ENCODE results near the gene RBM34.
"Not testable (repeated sequence)": the region's sequence is repeated elsewhere in the genome, so short reads cannot be mapped to it uniquely, and the experiment has no call there.

Gene RBM34, protein sequence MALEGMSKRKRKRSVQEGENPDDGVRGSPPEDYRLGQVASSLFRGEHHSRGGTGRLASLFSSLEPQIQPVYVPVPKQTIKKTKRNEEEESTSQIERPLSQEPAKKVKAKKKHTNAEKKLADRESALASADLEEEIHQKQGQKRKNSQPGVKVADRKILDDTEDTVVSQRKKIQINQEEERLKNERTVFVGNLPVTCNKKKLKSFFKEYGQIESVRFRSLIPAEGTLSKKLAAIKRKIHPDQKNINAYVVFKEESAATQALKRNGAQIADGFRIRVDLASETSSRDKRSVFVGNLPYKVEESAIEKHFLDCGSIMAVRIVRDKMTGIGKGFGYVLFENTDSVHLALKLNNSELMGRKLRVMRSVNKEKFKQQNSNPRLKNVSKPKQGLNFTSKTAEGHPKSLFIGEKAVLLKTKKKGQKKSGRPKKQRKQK

DNA sequence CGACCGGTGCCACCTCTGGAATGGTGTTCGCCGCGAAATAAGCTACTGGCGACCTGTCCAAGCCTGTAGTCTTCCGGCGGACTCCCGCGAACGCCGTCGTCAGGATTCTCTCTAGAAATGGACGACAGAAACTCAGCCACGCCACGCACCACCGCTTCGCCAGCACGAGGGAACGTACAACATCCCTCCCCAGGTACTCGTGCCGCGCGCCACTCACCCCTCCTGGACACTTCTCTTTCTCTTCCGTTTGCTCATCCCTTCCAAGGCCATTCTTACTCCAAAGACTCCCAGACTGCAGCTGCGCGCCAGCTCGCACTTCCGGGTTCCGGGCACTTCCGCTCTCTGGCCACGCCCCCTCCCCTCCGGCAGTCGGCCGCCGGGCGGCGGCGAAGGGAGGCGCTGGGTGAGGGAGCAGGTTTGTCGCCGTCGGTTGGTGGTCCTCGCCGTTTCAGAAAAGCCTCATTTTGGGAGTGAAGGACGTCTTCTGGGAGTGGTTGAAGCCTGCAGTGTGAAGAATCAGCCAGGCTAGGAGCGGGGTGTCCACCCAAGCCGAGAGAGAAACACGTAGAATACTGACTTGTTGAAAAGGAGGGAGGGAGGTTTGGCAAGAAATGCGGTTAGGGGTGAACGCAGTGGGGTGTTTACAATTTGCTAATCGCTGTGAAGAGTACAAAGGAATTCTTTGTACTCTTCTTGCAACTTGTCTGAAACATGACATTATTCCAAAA, at the start of gene RBM34:
TSS of gene RBM34 (minus strand) at position 294 of the 728 bp plus-strand sequence. CDS start at position 270, 24 bp downstream.
- peak; percentile 88 for DNase-seq

DNA sequence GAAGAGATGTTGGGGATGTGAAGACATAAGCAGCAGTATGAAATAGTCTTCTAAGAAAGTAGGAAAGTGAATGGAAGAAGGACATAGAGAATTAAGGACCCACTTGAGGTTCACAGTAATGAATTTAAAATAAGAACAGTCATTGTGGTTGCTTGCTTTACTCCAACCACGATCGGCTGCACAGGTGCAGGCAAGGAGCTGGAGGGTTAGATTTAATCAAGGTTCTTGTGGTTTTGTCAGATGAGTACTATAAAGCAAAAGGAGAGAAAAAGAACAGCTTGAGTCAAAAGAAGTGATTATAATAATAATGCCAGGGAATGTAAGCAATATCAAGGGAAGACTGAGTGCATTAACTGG, 46.1 kb upstream of the RBM34 start:
- no peak for DNase-seq

DNA sequence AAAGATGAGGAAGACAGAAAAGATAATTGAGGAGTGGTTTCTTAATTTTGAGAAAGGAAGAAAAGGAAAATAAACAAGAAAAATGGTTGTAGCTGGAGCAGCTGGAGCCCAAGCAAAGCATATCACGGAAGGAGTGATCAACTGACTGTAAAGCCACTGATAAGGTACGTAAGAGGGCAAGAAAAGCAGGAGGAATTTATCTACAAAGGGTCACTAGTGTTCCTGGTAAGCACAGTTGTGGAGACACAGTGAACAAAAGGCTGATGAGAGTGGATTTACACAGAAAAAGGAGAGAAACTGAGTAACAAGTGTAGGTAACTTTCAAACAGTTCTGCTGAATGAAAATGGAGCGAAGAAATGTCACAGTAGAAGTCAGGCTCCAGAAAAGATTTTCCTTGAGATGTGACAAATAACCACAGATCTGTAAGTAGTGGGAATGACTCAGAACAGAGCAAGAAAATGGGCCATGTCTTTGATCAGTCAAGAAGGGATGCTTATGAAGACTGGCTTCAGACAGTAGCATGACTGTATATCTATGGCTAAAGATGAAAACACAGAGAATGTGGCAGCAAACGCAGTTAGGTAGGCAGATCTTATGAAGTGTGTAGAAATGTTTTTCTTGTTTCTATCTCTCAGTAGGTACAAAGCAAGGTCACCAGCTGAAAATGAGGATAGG, 45.6 kb upstream of the RBM34 start:
- DNase-seq: no peak

DNA sequence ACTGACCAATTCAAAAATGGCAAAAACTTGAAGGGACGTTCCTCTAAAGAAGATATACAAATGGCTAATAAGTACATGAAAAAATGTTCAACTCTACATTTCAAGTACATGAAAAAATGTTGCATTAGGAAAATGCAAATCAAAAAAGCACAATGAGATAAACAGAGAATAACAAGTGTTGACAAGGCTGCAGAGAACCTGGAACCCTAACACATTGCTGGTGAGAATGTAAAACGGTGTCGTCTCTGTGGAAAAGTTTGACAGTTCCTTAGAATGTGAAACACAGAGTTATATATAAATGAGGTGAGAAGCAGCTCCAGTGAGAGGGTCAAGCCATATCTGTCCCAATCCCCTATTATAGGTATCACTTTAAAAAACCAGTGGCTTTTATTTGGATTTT, 44.6 kb upstream of the RBM34 start:
- DNase-seq: no peak

DNA sequence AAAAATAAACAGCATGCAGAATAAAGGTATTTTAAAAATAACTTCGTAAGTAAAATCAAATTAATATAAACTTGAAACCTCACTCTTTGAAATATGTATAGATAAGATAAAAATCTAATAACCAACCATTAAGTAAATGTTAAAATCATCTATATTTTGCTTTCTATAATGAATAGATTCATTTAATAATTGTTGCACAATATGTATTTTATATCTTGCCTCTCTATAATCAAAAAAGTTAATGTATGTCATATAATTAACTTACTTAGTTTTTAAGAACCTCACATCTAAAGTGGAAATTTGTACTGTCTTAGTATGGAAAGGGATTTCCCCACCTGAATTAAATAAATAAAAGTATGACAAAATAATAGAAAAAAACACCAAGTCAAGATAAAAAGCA, 42.4 kb upstream of the RBM34 start:
- no peak for DNase-seq

DNA sequence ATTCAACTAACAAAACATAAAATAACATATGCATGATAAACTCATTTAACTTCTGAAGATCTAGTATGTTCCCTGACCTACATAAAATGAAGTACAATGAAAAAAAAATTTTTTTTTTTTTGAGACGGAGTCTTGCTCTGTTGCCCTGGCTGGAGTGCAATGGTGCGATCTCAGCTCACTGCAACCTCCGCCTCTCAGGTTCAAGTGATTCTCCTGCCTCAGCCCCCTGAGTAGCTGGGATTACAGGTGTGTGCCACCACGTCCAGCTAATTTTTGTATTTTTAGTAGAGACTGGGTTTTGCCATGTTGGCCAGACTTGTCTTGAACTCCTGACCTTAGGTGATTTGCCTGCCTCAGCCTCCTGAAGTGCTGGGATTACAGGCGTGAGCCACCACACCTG, 41.4 kb upstream of the RBM34 start:
- DNase-seq: not testable (repeated sequence)

DNA sequence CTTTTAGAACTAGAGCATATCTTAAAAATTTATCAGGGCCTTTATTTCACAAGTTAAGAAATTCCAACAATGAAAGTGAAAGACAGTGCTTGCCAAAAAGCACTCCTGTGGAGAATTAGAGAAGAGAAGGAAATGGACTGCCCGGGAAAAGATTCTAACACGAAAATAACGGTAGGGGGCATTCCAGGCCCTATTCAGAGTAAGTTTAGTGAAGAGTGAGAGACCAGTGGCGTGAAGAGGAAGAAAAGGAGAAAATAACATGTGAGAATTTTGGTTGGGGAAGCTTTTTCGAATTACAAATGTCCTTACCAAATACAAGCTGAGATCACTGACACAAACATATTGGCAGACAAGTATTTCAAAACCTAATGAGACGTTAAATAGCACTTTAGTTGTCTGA, 38.4 kb upstream of the RBM34 start:
- peak; percentile 47 for DNase-seq

DNA sequence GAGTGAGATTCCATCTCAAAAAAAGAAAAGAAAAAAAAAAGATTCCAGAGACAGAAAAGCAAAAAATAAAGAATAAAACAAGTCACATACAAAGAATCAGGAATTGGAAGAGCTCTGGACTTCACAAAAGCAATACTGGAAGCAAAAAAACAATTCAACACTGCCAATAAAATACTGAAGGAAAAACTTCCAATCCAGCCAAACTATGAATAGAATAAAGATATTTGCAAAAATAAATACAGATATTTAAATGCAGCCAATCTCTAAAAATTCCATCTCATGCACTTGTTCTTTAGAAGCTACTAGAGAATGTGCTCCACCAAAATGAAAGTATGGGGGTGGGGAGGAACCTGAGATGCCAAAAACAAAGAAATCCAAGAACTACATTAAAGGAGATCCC, 29.4 kb upstream of the RBM34 start:
- no peak for DNase-seq

DNA sequence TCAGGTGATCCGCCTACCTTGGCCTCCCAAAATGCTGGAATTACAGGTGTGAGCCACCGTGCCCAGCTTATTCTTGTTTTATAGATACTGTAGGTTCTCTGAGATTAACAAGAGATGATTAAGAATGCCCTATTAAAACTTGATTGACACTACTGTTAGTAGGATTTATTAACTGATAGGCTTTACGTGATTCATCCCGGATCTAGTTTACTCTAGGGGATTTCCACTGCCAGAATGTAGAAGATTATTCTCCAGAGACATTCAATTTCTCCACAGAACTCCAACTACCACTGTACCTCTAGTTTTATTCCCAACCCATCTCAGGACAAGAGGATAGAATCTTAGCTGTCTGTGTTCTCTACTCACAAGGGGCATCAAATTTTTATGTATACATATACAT, 26.3 kb upstream of the RBM34 start:
- DNase-seq: no peak

DNA sequence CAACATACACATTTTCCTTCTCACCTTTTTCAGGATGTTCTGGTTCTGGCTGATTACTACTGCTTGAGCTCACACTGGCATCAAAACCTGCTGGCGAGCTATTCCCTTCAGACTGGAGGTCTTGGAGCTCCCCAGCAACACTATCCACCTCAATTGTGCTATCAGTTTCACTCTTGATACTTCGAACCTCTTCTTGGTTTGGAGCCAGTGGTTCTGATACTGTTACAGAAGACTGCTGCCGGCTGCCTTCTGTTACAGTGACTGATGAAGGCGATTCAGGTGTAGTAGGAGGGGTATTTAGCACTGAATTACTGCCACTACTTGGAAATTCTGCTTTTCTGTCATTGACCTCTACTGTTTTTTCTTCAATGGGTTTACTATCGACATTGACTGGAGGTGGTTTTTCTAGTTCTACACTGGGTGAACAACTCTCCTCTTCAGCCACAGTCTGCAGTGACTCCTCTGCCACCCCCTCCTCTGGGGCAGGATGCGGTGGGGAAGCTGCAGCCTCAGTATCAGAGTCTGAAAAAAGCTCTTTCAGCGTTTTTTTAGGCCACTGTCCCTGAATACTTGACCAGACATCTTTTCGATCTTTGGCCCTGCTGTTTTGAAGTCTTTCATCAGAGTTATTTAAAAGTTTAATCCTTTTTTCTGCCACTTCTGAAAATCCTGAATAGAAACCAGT, 20.7 kb upstream of the RBM34 start:
- no peak for DNase-seq

DNA sequence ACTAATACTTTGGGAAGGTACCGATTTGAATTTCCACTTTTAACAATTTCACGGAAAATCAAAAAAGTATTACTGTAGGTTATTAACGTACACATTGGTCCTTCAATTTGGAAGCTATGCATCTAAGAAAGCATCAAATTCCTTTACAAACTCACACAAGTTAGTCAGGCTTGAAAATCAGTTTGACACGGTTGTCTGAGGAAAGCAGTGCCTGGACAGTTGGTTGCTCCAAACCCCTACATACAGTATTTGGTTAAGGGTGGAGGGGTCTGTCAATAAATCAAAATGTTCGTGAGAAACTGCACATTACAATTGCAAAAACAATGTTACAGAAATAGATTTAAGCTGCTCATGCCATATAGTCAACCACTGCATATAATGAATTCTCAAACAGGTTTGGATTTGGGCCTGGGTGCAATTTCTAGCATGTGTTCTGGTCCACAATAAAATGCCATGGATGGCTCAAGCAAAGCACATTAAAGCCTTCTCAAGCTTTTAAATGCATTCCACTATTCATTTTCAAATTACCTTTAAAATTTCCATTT, 19.9 kb upstream of the RBM34 start:
- DNase-seq: no peak

DNA sequence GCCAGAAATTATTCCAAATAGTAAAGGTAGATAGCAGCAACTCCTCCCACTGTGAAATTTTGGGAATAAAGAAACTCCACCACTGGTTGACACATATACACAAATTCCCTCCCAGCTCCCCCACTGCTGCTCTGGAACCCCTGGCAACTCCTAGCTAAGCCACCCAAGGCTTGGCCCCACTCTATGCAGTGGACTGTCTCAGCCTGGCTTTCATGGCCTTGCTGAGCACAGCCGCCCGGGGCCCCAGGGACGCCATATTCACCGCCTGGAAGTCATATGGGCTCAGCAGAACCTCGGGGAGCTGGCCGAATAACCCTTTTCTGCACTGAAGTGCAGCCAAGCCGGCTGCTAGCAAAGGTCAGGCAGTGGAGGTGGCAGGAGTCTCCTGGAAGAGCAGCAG, 15.4 kb upstream of the RBM34 start:
- no peak for DNase-seq

DNA sequence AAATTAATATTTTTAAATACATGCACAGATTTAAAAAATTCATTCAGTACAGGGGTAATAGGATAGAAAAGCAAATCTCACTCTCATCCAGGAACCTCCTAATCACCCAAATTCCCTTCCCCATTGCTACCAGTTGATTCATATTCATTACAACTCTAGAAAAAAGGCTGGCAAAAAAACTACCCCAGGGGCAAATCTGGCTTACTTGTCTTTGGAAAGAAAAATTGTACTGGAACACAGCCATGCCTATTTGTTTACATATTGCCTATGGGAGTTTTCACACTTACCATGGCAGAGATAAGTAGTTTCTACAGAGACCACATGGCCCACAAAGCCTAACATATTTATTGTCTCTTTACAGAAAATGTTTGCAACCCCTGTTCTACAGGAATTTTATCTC, 8.9 kb upstream of the RBM34 start:
- no peak for DNase-seq

DNA sequence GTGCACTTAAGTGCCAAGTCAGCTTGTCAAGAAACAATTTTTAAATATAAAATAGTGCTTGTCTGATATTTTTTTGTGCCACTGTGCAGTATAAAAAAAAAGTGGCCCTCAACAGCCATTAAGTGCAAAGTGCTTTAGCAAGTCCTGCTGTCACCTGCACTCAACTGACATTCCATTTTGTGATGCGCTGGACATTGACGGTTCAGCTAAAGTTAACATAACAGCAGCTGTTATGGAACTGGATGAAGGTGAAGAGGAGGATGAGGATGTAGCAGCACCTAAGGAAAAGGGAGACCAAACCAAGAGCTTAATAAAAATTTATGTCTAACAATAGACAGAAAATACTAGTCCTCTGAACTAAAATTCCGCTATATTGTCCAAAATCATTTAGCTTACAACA, 7.3 kb upstream of the RBM34 start:
- DNase-seq: no peak

DNA sequence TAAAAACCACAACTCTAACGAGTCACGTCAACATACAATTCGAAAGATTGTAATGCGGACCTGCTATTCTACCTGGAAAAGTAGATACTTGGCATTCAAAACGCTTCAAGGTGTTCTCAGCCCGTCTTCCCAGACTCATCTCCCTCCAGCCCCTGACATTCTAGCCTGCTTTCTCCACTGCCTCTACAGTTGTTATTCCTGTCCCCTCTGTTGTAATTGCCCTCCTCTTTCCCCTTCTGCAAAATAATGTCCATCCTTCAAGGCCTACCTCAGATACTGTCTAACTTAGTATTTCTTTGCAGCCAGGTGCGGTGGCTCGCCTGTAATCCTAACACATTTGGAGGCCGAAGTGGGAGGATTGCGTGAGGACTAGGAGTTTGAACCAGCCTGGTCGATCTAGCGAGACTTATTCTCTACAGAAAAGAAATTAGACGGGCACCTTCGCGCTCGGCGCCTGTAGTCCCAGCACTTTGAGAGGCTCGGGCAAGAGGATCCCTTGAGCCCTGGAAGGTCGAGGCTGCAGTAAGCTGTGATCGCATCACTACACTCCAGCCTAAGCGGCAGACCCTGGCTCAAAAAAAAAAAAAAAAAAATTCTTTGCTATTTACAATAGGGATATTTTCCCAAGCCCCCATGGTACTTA, 756 bp upstream of the RBM34 start:
- no peak for DNase-seq

DNA sequence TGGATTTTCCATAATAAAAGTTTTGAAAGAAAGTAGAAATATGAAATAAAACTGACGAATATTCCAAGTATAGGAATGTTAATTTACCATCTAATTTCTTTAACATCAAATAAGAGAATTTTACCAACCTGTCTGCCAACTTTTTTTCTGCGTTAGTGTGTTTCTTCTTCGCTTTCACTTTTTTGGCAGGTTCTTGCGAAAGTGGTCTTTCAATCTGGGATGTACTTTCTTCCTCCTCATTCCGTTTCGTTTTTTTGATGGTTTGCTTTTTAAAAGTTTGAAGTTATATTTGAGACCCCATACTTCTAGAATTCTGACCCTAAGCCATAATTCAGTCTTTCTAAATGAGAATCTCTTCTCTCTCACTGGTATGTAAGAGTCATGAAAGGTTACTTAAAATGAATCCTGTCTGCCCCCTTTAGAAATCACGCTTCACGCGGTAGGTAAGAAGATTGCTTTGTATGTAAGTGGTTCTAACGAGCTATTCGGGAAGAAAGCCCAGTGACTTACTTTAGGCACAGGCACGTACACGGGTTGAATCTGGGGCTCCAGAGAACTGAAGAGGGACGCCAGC, 580 bp downstream of the RBM34 start:
- DNase-seq: peak; percentile 57

DNA sequence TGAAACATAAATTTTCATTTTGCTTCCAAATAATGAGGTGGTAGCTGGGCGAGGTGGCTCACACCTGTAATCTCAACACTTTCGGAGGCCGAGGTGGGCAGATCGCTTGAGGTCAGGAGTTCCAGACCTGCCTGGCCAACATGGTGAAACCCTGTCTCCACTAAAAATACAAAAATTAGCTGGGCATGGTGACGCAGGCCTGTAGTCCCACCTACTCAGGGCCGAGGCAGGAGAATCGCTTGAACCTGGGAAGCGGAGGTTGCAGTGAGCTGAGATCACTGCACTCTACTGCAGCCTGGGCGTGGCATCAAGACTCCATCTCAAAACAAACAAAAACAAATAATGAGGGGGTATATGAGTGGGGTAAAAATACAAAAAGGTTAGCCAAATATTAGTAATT, 1.1 kb downstream of the RBM34 start:
- not testable (repeated sequence) for DNase-seq

DNA sequence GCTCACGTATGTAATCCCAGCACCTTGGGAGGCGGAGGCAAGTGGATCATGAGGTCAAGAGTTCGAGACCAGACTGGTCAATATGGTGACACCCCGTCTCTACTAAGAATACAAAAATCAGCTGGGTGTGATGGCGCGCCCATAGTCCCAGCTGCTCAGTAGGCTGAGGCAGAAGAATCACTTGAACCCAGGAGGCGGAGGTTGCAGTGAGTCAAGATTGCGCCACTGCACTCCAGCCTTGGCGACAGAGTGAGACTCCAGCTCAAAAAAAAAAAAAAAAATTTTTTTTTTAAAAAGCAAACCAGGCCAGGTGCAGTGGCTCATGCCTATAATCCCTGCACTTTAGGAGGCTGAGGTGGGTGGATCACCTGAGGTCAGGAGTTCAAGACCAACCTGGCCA, 1.8 kb downstream of the RBM34 start:
- DNase-seq: not testable (repeated sequence)

DNA sequence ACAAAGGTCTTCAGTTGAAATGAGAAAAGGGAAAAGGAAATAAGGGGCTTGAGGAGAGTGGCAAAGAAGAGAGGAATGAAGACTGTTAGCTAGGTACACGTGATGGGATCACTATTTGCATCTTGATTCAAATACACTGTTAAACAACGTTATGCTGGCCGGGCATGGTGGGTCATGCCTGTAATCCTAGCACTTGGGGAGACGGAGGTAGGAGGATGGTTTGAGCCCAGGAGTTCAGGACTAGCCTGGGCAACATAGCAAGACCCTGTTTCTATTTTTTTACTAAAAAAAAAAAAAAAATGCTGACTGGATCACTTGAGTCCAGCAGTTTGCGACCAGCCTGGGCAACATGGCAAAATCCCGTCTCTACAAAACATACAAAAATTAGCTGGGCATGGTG, 2.4 kb downstream of the RBM34 start:
- no peak for DNase-seq

DNA sequence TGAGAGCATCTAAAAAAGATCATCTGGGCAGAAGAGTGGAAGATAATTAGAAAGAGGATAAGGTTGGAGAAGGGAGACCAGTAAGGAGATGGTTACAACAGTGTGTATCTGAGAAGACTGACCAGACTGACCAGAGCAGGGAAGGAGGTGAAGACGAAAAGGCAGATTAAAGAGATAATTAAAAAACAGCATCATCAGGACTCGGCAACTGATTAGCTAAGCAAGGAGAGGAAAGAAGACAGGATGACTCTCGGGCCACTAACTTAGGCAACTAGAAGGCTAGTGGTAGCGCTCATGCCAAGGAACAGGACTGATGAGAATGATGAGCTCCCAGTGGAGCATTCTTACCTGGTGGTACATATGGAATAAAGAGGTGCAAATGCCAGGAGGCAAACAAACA, 3.9 kb downstream of the RBM34 start:
- no peak for DNase-seq

DNA sequence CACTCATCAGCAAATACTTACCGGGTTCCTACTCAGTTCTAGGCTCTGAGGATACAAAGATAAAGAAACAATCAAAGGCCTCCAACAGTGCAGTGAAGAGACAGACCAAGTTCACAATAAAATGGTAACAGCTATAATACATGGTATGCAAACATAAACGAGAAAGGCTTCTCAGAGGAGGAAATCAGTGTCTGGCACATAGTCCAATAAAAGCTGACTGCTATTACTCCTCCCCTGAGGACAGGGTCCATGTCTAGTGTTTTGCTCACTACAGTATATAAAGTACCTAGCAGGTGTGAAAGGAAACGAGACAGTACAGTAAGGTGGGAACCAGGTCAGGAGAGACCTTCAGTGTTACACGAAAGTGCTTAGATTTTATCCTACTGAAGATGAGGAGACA, 4.3 kb downstream of the RBM34 start:
- no peak for DNase-seq

DNA sequence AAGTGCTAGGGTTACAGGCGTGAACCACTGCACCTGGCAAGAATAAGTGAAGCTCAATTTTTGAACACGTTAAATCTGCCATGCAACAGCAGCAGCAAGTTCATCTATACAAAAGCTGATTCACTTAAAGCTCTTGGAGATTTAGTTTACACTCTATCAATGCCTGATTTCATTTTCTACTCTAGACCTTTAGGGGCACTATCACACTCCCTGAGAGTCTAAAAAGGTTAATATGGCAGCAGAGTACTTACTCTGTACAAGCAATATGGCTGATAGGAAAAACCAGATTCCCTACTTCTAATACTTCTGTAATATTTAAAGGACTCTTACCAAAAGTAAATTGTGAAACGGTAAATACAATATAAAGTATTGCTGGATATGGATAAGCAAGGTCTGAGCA, 4.8 kb downstream of the RBM34 start:
- DNase-seq: no peak

All from fibroblast of skin of right quadriceps (primary cell).